HepG2 (cell line): ENCODE data around the gene NOM1. TPM values are rescaled to one million over a fixed set of nuclear protein-coding genes. Genes with fewer than 3 reads are reported as not detected.

Source experiments
- HNRNPL ChIP-seq: fragments of 200-400 bp; formaldehyde crosslinking; IDR thresholded peaks from 2 replicates; pipeline ENCODE4 v1.6.1; 2017; ENCODE audit warnings: mild to moderate bottlenecking, low read depth, low read length
- HNRNPLL ChIP-seq: fragments of 200-400 bp; formaldehyde crosslinking; IDR thresholded peaks from 2 replicates; pipeline ENCODE4 v1.6.1; 2017; ENCODE audit warnings: mild to moderate bottlenecking, low read depth, low read length; ENCODE audit not compliant: poor library complexity, severe bottlenecking
- IRF9 ChIP-seq: sonication (generic); formaldehyde crosslinking; IDR thresholded peaks from 2 replicates; pipeline ENCODE4 v1.8.0; 2022; ENCODE audit warnings: missing genetic modification reagents, mild to moderate bottlenecking, borderline replicate concordance
- ZNF292 ChIP-seq: sonication (generic); formaldehyde crosslinking; IDR thresholded peaks from 2 replicates; pipeline ENCODE4 v1.8.1; 2022; ENCODE audit warnings: mild to moderate bottlenecking, low read depth, missing genetic modification reagents, borderline replicate concordance
- ZNF556 ChIP-seq: sonication (generic); formaldehyde crosslinking; IDR thresholded peaks from 2 replicates; pipeline ENCODE4 v1.4.0; 2020; ENCODE audit warnings: mild to moderate bottlenecking, missing genetic modification reagents, borderline replicate concordance
- polyA plus RNA-seq, 8 experiments: library from polyadenylated mRNA; depleted of rRNA in 3 of 8; stranded (reverse) in 7 of 8; unstranded in 1 of 8; fragments of >200 nt; fragmentation: Illumina TruSeq in 4 of 8; extraction: Trizol in 4 of 8; gene quantifications; 2 replicates each; pipeline versions ENCODE4 v1.2.1 to v1.2.3, GENCODE V29; 2011 to 2016; ENCODE audit warnings: low read depth in 4 of 8, missing spikeins in 1 of 8, mixed read lengths in 1 of 8; ENCODE audit not compliant: insufficient read depth in 1 of 8
- total RNA-seq, 5 experiments: library from RNA; depleted of rRNA; stranded (reverse); fragments of >200 nt; fragmentation: Illumina TruSeq; extraction: Trizol; gene quantifications; 2 replicates each; pipeline ENCODE4 v1.2.3, GENCODE V29; 2016; ENCODE audit warnings: low read depth in 1 of 5
- TF ChIP-seq, protein P1 (sequence below): sonication (generic); formaldehyde crosslinking; IDR thresholded peaks from 2 replicates; pipeline ENCODE4 v1.4.0; 2020; ENCODE audit warnings: missing genetic modification reagents
- TF ChIP-seq, protein P2 (sequence below): sonication (generic); formaldehyde crosslinking; IDR thresholded peaks from 2 replicates; pipeline ENCODE4 v1.4.0; 2020; ENCODE audit warnings: mild to moderate bottlenecking, low read depth, missing genetic modification reagents

Gene NOM1
- total and polyA plus RNA-seq, 2 of the 13 experiments (the other 11 are each of a cell fraction or from before 2014, with no cell fraction given): 14.2 to 26.2 TPM

GRCh38 chr7:157006205-157006747, 56.8 kb downstream of the NOM1 start (continued):
- TF ChIP-seq, protein P1, sequence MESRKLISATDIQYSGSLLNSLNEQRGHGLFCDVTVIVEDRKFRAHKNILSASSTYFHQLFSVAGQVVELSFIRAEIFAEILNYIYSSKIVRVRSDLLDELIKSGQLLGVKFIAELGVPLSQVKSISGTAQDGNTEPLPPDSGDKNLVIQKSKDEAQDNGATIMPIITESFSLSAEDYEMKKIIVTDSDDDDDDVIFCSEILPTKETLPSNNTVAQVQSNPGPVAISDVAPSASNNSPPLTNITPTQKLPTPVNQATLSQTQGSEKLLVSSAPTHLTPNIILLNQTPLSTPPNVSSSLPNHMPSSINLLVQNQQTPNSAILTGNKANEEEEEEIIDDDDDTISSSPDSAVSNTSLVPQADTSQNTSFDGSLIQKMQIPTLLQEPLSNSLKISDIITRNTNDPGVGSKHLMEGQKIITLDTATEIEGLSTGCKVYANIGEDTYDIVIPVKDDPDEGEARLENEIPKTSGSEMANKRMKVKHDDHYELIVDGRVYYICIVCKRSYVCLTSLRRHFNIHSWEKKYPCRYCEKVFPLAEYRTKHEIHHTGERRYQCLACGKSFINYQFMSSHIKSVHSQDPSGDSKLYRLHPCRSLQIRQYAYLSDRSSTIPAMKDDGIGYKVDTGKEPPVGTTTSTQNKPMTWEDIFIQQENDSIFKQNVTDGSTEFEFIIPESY (CRISPR knock-in tag): peak; percentile 86
- peak; percentile 9 for TF ChIP-seq HNRNPLL
- TF ChIP-seq, protein P2, sequence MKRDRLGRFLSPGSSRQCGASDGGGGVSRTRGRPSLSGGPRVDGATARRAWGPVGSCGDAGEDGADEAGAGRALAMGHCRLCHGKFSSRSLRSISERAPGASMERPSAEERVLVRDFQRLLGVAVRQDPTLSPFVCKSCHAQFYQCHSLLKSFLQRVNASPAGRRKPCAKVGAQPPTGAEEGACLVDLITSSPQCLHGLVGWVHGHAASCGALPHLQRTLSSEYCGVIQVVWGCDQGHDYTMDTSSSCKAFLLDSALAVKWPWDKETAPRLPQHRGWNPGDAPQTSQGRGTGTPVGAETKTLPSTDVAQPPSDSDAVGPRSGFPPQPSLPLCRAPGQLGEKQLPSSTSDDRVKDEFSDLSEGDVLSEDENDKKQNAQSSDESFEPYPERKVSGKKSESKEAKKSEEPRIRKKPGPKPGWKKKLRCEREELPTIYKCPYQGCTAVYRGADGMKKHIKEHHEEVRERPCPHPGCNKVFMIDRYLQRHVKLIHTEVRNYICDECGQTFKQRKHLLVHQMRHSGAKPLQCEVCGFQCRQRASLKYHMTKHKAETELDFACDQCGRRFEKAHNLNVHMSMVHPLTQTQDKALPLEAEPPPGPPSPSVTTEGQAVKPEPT (CRISPR knock-in tag): 0 out of 2 replicates have a peak, but pooled peaks have one; percentile 32
- no peak for TF ChIP-seq ZNF292
- no peak for TF ChIP-seq HNRNPL
- TF ChIP-seq IRF9: no peak
- peak; percentile 32; the same call in 1 of the 2 replicates for TF ChIP-seq ZNF556
